ENCODE measurements around the gene TNS2.

DNA sequence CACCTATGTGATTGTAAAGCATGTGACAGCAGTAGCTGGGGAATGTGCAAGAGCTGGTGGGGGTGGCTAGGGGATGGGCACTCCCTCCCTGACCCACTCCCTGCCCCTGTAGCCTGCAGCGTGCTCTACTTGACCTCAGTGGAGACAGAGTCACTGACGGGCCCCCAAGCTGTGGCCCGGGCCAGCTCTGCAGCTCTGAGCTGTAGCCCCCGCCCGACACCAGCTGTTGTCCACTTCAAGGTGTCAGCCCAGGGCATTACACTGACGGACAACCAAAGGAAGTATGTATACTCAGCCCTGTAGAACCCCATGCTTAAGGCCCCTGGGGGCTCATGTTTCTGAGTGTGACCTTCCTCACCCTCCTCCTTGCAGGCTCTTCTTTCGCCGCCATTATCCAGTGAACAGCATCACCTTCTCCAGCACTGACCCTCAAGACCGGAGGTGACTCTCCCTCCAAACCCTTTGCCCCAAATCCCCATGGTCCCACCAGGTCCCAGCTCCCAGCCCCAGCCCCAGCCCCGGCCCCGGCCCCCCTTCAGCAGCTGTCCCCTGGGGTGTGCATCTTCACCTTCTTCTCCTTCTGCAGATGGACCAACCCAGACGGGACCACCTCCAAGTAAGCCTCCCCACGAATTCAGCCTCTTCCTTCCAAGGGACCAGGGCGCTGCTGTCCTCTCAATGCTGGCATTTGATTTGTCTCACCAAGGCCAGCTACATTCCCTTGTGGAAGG is 13.3 kb downstream of the TNS2 start:
- TF ChIP-seq EP300 (IDR thresholded peaks at IDR 0.05; ENCODE audit: borderline replicate concordance in 1 of 2, low read depth in 1 of 2, low read length in 1 of 2): no peak
- TF ChIP-seq NRF1 (IDR thresholded peaks at IDR 0.05; ENCODE audit: low read depth, low read length): no peak
- no peak for TF ChIP-seq POLR2AphosphoS5 (IDR thresholded peaks at IDR 0.05; ENCODE audit: low read depth, low read length)
- TF ChIP-seq, protein P1, sequence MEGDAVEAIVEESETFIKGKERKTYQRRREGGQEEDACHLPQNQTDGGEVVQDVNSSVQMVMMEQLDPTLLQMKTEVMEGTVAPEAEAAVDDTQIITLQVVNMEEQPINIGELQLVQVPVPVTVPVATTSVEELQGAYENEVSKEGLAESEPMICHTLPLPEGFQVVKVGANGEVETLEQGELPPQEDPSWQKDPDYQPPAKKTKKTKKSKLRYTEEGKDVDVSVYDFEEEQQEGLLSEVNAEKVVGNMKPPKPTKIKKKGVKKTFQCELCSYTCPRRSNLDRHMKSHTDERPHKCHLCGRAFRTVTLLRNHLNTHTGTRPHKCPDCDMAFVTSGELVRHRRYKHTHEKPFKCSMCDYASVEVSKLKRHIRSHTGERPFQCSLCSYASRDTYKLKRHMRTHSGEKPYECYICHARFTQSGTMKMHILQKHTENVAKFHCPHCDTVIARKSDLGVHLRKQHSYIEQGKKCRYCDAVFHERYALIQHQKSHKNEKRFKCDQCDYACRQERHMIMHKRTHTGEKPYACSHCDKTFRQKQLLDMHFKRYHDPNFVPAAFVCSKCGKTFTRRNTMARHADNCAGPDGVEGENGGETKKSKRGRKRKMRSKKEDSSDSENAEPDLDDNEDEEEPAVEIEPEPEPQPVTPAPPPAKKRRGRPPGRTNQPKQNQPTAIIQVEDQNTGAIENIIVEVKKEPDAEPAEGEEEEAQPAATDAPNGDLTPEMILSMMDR (IDR thresholded peaks at IDR 0.05): no peak
- no peak for TF ChIP-seq FOXJ3 (CRISPR knock-in tag; IDR thresholded peaks at IDR 0.05)
- no peak for TF ChIP-seq TAF1 (IDR thresholded peaks at IDR 0.05; ENCODE audit: borderline replicate concordance, low read depth, low read length)

Measured in SK-N-SH (cell line).